Ectodermal cell (in vitro differentiated cells): ENCODE results near the gene TAF3.

Source experiments
- H3K27ac ChIP-seq: 2 replicates; pipeline ENCODE4 v1.7.0; 2013; ENCODE audit warnings: mild to moderate bottlenecking, low read depth, low read length; ENCODE audit not compliant: insufficient read depth, poor library complexity, severe bottlenecking
- H3K27me3 ChIP-seq: 2 replicates; pipeline ENCODE4 v1.7.0; 2013; ENCODE audit warnings: mild to moderate bottlenecking, low read length; ENCODE audit not compliant: insufficient read depth, control insufficient read depth, poor library complexity, severe bottlenecking
- H3K36me3 ChIP-seq: one replicate; pipeline ENCODE4 v1.7.0; 2013; ENCODE audit warnings: low read length; ENCODE audit not compliant: control insufficient read depth, insufficient read depth
- H3K4me1 ChIP-seq: one replicate; pipeline ENCODE4 v1.7.0; 2013; ENCODE audit warnings: low read length; ENCODE audit not compliant: control insufficient read depth, insufficient read depth
- H3K4me3 ChIP-seq: 2 replicates; pipeline ENCODE4 v1.7.0; 2013; ENCODE audit warnings: low read depth, low read length, control low read depth; ENCODE audit not compliant: insufficient read depth
- H3K9me3 ChIP-seq: 2 replicates; pipeline ENCODE4 v1.7.0; 2013; ENCODE audit warnings: mild to moderate bottlenecking, low read length, moderate library complexity; ENCODE audit not compliant: control insufficient read depth
- WGBS, 2 experiments: methylation state at CpG; one replicate each; pipeline ENCODE4 v1.1.7; 2013; ENCODE audit warnings: missing lambda C conversion rate in 2 of 2; 5-methylcytosine and 5-hydroxymethylcytosine counted together

TAF3 gene

DNA sequence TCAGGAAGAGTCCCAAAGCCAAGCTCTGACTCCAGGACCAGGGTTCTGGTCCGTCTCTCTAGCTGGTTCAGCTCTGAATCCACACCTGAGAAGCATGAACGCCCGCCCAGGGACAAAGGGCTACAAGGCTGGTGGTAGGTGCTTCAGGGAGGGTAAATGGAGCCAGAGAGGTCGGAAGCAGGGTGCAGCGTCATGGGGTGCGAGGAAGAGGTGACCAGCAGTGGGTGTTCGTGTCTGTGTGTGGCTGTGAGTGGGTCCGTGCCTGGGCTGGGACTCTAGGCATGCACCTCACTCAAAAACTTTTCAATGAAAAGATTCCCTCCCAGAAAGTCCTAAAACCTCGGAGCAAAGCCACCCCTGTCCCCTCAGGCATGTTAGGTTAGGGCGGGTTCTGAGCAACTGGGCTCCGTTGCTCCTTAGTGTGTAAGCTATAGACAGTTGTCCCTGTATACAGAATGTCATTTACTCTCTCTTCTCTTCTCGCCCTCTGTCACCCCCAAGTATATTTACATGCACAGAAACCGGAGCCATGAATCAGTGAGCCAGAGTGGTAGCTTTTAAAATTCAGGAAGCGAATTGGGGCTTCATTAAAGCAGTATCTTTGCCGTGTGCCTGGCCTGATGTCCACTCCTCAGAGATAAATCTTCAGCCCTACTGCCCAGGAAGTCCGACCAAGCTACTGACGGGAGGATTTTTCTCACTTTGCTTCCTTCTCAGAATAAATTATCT is 223.9 kb downstream of the TAF3 start:
- Histone ChIP-seq H3K4me3 (no peak overlapping the region), H3K27ac (no peak overlapping the region), H3K36me3 (no peaks in the 10 kb centered on the region), H3K4me1 (peaks cover 30% of the 10 kb centered on the region), H3K9me3 (no peaks in the 10 kb centered on the region), H3K27me3 (peaks cover 100% of the 10 kb centered on the region)
- WGBS, 2 experiments, result 5 to 6% methylated on average over 16 to 17 of the region's 17 CpGs

DNA sequence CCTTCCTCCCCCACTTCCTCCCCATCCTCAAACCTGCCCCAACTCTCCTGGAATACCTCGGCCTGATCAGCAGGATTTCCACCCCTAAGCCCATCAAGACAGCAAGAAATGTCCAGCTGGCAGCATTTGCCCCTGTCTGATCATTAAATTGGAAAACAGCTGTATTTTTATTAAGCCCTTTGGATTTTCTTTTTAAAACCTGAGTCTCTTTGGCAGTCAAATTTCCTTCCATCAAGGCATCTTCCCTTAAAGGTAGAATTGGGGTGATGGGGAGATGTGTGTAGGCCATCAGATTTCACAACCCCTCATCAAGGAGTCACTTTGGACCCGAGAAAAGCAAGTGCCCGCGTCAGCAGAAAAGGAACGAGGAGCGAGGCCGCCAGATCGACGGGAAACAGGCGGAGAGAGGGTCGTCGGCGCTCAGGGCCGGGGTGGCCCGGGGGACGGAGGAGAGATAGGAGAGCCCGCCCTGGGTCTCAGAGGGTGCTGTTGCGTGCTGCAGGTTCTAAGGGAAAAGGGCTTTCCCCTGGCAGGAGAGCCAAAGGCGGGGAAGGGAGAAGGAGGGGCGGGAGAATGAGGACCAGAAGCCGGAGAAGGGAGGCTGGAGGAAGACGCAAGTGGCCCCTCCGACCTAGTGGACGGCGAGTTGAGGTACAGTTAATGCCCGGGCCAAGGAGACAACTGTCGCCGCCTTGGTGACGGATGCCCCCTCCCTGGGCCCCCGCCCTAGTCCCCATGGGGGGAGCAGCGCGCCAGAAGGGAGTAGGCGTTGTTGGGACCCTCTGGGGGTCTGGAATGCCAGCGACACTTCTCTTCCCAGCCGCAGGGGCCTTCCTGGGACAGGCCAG is 224.6 kb downstream of the TAF3 start:
- Histone ChIP-seq H3K9me3 (no peaks in the 10 kb centered on the region), H3K27me3 (peaks cover 100% of the 10 kb centered on the region), H3K36me3 (no peaks in the 10 kb centered on the region), H3K27ac (no peak overlapping the region), H3K4me1 (peaks cover 34% of the 10 kb centered on the region), H3K4me3 (no peak overlapping the region)
- 2% methylated on average over 35 of the region's 35 CpGs for WGBS, 2 experiments

DNA sequence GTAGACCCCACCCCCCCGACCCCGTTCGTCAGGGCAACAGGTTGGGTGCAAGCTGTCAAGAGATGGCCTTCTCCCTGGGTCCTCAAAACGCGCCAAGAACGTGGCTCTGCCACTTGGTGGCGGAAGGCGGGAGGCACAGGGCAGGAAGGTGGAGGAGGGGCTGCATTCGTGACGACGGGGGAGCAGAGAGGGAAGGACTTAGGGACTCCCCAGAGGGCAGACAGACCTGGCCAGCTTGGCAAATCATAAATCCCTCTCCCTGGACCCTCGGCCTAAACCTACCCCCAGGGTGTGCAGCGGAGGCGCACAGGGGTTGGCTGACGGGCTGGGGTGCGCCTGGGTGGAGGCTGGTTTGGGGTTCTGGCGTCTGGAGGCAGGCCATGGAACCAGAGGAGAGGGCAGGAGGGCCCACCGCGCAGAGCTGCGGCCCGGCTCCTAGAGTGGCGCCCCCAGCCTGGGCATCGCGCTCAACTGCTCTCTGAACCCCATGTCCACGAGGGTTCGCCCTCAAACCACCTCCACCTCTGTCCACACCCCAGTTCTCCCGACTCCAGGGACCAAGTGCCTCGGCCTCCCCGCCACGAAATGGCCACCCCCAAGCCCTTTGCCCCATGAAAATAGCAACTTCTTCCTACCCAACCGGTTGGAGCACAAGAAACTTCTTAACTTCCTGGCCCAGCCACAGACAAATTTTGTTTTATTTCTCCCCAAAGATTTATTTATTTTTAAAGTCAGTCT is 225.4 kb downstream of the TAF3 start:
- H3K27ac ChIP-seq, result no peak overlapping the region
- no peak overlapping the region for H3K4me3 ChIP-seq
- 1 to 2% methylated on average over 31 of the region's 31 CpGs for WGBS, 2 experiments
- H3K9me3 ChIP-seq, result no peaks in the 10 kb centered on the region
- peaks cover 100% of the 10 kb centered on the region for H3K27me3 ChIP-seq
- peaks cover 39% of the 10 kb centered on the region for H3K4me1 ChIP-seq
- no peaks in the 10 kb centered on the region for H3K36me3 ChIP-seq

DNA sequence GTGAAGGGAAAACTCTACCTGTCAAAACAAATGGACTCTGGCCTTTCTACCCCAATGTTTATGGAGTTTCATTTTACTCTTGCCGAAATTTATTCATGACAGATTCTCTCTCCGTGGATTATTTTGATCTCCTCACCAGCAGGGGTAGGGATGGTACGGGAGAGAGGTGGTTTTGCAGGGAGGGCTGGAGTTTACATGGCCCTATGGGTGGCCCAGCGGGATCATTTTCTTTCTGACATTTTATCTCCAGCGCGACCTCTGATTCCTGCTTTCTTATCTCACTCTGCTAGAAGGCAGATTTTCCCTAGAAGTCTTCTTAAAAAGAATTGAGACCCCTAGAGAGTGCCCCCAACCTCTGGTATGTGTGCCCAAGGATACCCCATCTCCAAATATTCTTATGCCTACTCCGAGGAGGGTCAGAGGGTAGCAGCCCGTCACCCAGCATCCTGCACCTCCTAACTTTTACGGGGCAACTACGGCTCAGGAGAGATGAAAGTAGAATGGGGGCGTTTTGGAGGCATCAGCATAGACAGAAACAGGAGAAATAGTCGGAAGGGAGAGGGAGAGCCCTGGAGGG is 226.1 kb downstream of the TAF3 start:
- Histone ChIP-seq H3K4me3 (no peak overlapping the region), H3K27ac (no peak overlapping the region), H3K4me1 (peaks cover 45% of the 10 kb centered on the region), H3K9me3 (no peaks in the 10 kb centered on the region), H3K36me3 (no peaks in the 10 kb centered on the region), H3K27me3 (peaks cover 100% of the 10 kb centered on the region)
- 1 to 2% methylated on average over 10 to 12 of the region's 12 CpGs for WGBS, 2 experiments

DNA sequence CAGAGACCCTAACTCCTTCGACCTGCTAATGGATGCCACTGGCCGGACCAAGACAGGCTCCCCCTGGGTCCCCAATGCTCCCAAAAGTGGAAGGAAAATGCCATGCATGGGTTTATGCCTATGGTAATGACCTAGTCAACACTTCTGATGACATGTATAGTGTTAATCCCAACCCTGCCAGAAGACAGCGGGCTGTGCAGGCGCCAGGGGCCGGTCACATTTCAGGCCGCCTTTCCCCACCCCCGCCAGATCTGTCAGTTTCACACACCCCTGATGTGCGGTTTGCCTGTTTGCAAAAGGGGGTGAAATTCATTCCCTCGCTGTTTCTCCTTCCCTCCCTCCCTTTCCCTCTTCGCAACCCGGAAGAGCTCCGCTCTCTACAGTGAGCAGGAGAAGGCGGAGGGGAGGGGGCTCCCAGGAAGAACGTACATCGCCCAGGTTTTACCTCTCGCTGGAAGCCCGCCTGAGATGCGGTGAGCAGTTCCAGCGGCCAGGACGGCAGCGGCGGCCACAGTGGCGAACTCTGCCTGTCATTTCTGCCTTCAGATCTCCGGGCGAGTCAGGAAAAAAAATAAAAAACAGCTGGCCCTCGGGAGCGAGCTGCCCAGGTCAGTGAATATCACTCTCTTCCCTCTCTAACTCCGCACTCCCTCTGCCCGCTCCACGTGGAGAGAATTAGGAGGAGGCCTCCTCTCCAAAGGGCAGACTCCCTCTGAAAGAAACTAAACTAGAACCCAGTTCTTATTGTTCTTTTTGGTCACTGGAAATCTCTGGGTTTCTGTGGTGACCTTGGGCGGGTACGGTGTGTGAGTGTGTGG is 226.8 kb downstream of the TAF3 start:
- peaks cover 46% of the 10 kb centered on the region for H3K4me1 ChIP-seq
- H3K4me3 ChIP-seq, result peak overlapping the region; percentile 19
- H3K36me3 ChIP-seq, result no peaks in the 10 kb centered on the region
- H3K27ac ChIP-seq, result no peak overlapping the region
- WGBS, 2 experiments, result 0 to 1% methylated on average over 32 of the region's 32 CpGs
- peaks cover 100% of the 10 kb centered on the region for H3K27me3 ChIP-seq
- H3K9me3 ChIP-seq, result no peaks in the 10 kb centered on the region

DNA sequence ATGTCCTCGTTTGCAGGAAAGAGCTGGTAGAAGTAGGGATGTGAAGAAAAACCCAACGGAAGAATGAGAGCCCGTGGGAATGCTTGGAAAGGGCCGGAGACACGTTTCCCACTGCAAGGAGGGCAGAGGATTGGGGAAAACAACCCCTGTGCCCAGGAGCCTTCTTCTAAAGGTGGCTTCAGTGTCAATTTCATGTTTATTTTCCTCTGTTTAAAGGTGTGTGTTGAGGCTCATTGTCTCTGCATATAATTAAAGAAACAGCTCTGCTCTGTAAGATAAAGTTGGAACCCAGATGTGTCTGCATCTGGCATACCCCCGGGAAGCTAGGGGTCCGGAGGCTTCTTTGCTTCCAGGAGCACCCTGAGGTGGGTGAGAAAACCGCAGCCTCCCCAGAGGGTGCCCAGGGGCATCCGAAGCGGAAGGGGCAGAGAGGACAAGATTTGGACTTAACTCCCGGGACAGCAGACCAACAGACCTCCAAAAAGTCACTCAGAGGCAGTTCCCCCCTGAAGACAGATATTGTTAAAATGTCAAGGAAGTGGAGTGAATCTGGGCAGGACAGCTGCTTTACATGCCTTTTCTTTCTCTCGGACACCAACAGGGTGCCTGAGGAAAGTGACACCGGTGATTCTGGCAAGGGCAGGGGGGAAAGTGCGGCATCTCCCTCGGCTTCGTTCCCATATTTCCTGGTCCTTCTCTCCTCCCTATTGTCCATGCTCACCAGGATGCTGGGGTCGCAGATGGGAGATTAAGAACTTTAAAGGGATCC is 227.6 kb downstream of the TAF3 start:
- Histone ChIP-seq H3K36me3 (no peaks in the 10 kb centered on the region), H3K4me3 (no peak overlapping the region), H3K4me1 (peaks cover 48% of the 10 kb centered on the region), H3K27ac (no peak overlapping the region), H3K9me3 (no peaks in the 10 kb centered on the region), H3K27me3 (peaks cover 100% of the 10 kb centered on the region)
- 1 to 2% methylated on average over 17 of the region's 17 CpGs for WGBS, 2 experiments

DNA sequence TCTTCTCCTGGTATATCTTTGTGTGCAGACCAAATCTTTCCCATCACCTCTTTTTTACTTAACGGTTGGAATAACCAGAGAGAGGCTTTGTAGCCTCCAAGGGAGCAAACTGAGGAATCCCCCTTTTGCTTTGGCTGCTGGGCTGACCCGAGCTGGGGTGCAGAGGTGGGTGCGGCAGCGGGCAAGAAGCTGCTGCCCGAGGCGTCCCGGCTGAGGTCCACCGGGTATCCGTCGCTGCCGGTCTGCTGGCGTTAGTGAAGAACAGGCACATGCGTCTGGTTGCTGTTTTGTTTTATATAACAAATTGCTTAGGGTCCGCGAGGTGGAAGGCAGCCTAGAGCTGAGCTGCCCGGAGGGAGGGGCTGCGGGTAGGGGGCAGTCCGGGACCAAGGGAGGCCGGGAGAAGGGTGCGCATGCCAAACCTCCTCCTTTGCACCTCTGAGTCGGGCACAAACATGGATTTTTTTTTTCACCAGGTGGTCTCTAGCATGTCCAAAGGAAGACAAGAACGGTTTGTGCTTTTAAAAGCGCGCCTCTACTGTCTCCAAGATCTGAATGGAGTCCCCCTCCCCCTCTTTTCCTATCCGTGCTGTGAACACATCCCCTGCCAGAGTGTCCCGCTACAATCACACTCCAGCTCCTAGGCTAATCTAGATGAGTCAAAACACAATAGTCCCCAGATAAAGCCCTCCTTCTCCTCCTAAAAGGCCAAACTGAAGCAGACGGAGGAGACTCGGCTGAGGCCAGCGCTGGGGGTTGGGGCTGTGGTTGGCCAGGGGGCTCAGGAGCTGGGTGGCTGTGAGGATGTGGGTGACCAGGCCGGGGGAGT is 229.4 kb downstream of the TAF3 start:
- WGBS, 2 experiments, result 1 to 2% methylated on average over 30 of the region's 30 CpGs
- H3K4me1 ChIP-seq, result peaks cover 54% of the 10 kb centered on the region
- H3K9me3 ChIP-seq, result no peaks in the 10 kb centered on the region
- H3K27ac ChIP-seq, result no peak overlapping the region
- H3K36me3 ChIP-seq, result no peaks in the 10 kb centered on the region
- H3K27me3 ChIP-seq, result peaks cover 100% of the 10 kb centered on the region
- H3K4me3 ChIP-seq, result peak overlapping the region; percentile 16

DNA sequence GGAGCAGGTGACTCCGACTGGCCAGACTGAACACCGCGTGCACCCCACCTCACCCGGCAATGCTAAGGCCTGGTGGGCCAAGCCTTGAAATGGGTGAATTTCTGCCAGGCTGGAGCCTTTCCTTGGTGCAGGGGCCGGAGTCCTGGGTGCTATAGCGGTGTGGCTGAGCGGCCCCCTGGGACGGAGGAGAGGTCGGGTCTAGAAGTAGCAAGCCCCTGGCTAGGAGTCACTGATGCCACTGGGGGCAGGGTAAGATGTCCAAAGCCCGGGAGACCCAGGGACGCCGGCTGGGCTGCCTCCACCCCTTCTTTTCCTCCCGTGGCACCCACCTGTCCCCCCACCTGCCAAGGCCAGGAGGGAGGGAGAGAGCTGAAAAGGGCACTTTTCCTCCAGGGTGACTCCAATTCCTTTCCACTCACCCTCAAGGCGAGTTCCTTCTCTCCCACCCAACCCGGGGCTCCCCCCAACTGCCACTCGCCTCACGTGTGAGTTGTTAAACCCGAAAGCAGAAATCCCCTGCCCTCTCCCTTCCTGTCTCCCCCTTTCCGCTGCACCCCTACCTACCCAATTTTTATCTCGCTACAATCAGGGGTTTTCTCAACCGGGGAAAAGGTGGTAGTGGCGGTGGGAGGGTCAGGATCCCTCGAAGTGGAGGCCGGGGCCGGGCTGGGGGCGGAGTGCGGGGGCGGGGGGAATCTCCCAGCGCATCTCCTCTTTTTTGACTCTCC is 230.1 kb downstream of the TAF3 start:
- no peak overlapping the region for H3K27ac ChIP-seq
- peaks cover 60% of the 10 kb centered on the region for H3K4me1 ChIP-seq

More for the DNA sequence above, 230.1 kb downstream of the TAF3 start:
- WGBS, 2 experiments, result 1 to 2% methylated on average over 24 to 29 of the region's 29 CpGs
- no peaks in the 10 kb centered on the region for H3K9me3 ChIP-seq
- H3K36me3 ChIP-seq, result no peaks in the 10 kb centered on the region
- H3K4me3 ChIP-seq, result peak overlapping the region; percentile 16
- H3K27me3 ChIP-seq, result peaks cover 100% of the 10 kb centered on the region
